Gastroesophageal sphincter (tissue), 3 donors: ENCODE measurements around the gene ADAD2.

ENCODE experiments used
- CTCF ChIP-seq, 4 experiments: fragments of 200-600 bp in 2 of 4; fragments of 450-650 bp in 2 of 4; sonication (generic) in 1 of 4; IDR thresholded peaks; one replicate each; pipeline ENCODE4 v1.5.1; 2017 to 2019; ENCODE audit warnings: antibody characterized with exemption in 4 of 4, mild to moderate bottlenecking in 2 of 4, moderate library complexity in 2 of 4
- POLR2A ChIP-seq, 2 donors: fragments of 450-650 bp; IDR thresholded peaks; one replicate each; pipeline ENCODE4 v1.6.1; 2017; ENCODE audit warnings: antibody characterized with exemption in 2 of 2, mild to moderate bottlenecking in 2 of 2, moderate library complexity in 1 of 2
- POLR2AphosphoS5 ChIP-seq: sonication (generic); formaldehyde crosslinking; IDR thresholded peaks from one replicate; pipeline ENCODE4 v1.6.1; 2017; ENCODE audit warnings: antibody characterized with exemption

GRCh38 chr16:84178892-84179611 lies 11.9 kb upstream of the ADAD2 start:
- TF ChIP-seq CTCF (IDR thresholded peaks at IDR 0.05) (no peak), POLR2AphosphoS5 (no peak), POLR2A (IDR thresholded peaks at IDR 0.05) (no peak)
